IMR-90 (cell line): ENCODE data around the gene PDZD2. TPM values are rescaled to one million over a fixed set of nuclear protein-coding genes. Genes with fewer than 3 reads are reported as not detected.

Experiments
- ATAC-seq: fragments of 200-7000 bp; cut with Tn5 transposase; 2 replicates; pipeline ENCODE4 v1.9.1; 2020; ENCODE audit warnings: low read depth, mild to moderate bottlenecking, moderate library complexity
- BruUV-seq: library from RNA; stranded (reverse); fragments of 400-500 nt; replicated peaks from 2 replicates; lab custom pipeline; 2021; lab: Mats Ljungman, UMichigan
- CTCF ChIA-PET: fragments of 300-600 bp; formaldehyde crosslinking; extraction: SDS; loops from one replicate; lab custom pipeline; 2021; ENCODE audit warnings: antibody characterized with exemption; lab: Yijun Ruan, JAX
- POLR2A ChIA-PET: fragments of 300-600 bp; sonication (Branson Sonifier 250); formaldehyde crosslinking; loops from one replicate; lab custom pipeline; 2022; ENCODE audit warnings: antibody characterized with exemption; ENCODE audit not compliant: unreplicated experiment; lab: Charles Lee
- DNase-seq: peaks from one replicate; pipeline ENCODE4 v3.0.0; 2013
- H2AFZ ChIP-seq: replicated peaks from 2 replicates; pipeline ENCODE3; 2013; ENCODE audit warnings: low read length, mild to moderate bottlenecking; ENCODE audit not compliant: poor library complexity
- H2AK5ac ChIP-seq: 2 replicates; pipeline ENCODE4 v1.6.1; 2013; ENCODE audit warnings: low read depth, low read length, inconsistent platforms
- H2AK9ac ChIP-seq: replicated peaks from 2 replicates; pipeline ENCODE3; 2013; ENCODE audit warnings: mild to moderate bottlenecking, low read depth, low read length, moderate library complexity; ENCODE audit not compliant: poor library complexity
- H2BK120ac ChIP-seq: 2 replicates; pipeline ENCODE4 v1.6.1; 2013; ENCODE audit warnings: low read depth, low read length, inconsistent platforms
- H2BK15ac ChIP-seq: 3 replicates; pipeline ENCODE4 v1.6.1; 2013; ENCODE audit warnings: low read depth, low read length, inconsistent platforms
- H2BK20ac ChIP-seq: 2 replicates; pipeline ENCODE4 v1.6.1; 2013; ENCODE audit warnings: low read depth, mild to moderate bottlenecking, inconsistent platforms, low read length, moderate library complexity
- H2BK5ac ChIP-seq: 2 replicates; pipeline ENCODE4 v1.6.1; 2013; ENCODE audit warnings: mild to moderate bottlenecking, low read depth, low read length, inconsistent platforms; ENCODE audit not compliant: poor library complexity, severe bottlenecking
- H3K14ac ChIP-seq: replicated peaks from 2 replicates; pipeline ENCODE4 v1.6.1; 2013; ENCODE audit warnings: low read depth, low read length, inconsistent platforms
- H3K18ac ChIP-seq: 2 replicates; pipeline ENCODE4 v1.6.1; 2013; ENCODE audit warnings: low read depth, low read length, control low read depth
- H3K23ac ChIP-seq: 2 replicates; pipeline ENCODE4 v1.6.1; 2013; ENCODE audit warnings: low read depth, low read length, inconsistent platforms
- H3K27ac ChIP-seq: 2 replicates; pipeline ENCODE4 v1.5.1; 2013; ENCODE audit warnings: mild to moderate bottlenecking, control low read depth, low read length; ENCODE audit not compliant: insufficient read depth
- H3K27me3 ChIP-seq: 2 replicates; pipeline ENCODE4 v1.6.1; 2013; ENCODE audit warnings: low read length; ENCODE audit not compliant: control insufficient read depth, insufficient read depth
- H3K36me3 ChIP-seq: 2 replicates; pipeline ENCODE4 v1.6.1; 2013; ENCODE audit warnings: low read length, mixed read lengths; ENCODE audit not compliant: control insufficient read depth, insufficient read depth
- H3K4ac ChIP-seq: 2 replicates; pipeline ENCODE4 v1.6.1; 2013; ENCODE audit warnings: low read depth, low read length, inconsistent platforms
- H3K4me1 ChIP-seq: 2 replicates; pipeline ENCODE4 v1.6.1; 2013; ENCODE audit warnings: low read length, mixed read lengths; ENCODE audit not compliant: control insufficient read depth, insufficient read depth
- H3K4me2 ChIP-seq: 2 replicates; pipeline ENCODE4 v1.6.1; 2013; ENCODE audit warnings: low read depth, mild to moderate bottlenecking, control low read depth, low read length, moderate library complexity
- H3K4me3 ChIP-seq: 2 replicates; pipeline ENCODE4 v1.5.1; 2013; ENCODE audit warnings: low read depth, mild to moderate bottlenecking, control low read depth, low read length, moderate library complexity; ENCODE audit not compliant: insufficient read depth
- H3K56ac ChIP-seq: 2 replicates; pipeline ENCODE4 v1.6.1; 2013; ENCODE audit warnings: low read length, inconsistent platforms; ENCODE audit not compliant: insufficient read depth; ENCODE audit errors: extremely low read depth
- H3K79me1 ChIP-seq, 2 experiments: 2 replicates each; pipeline ENCODE4 v1.6.1; 2013; ENCODE audit warnings: low read length in 2 of 2, inconsistent platforms in 1 of 2, low read depth in 1 of 2
- H3K9ac ChIP-seq: 2 replicates; pipeline ENCODE4 v1.6.1; 2013; ENCODE audit warnings: low read depth, low read length, control low read depth
- H3K9me1 ChIP-seq: 2 replicates; pipeline ENCODE4 v1.6.1; 2013; ENCODE audit warnings: low read length, inconsistent platforms; ENCODE audit not compliant: insufficient read depth
- H3K9me3 ChIP-seq: 2 replicates; pipeline ENCODE4 v1.6.1; 2013; ENCODE audit warnings: low read length; ENCODE audit not compliant: control insufficient read depth, insufficient read depth
- H4K20me1 ChIP-seq: 2 replicates; pipeline ENCODE4 v1.6.1; 2013; ENCODE audit warnings: low read length, inconsistent platforms; ENCODE audit not compliant: insufficient read depth
- H4K5ac ChIP-seq: 2 replicates; pipeline ENCODE4 v1.6.1; 2013; ENCODE audit warnings: mild to moderate bottlenecking, low read depth, low read length, control low read depth
- H4K8ac ChIP-seq, 2 experiments: 2 replicates each; pipeline ENCODE4 v1.6.1; 2013; ENCODE audit warnings: low read depth in 2 of 2, low read length in 2 of 2, control low read depth in 1 of 2, inconsistent platforms in 1 of 2
- H4K91ac ChIP-seq: 2 replicates; pipeline ENCODE4 v1.6.1; 2013; ENCODE audit warnings: low read depth, low read length, inconsistent platforms; ENCODE audit not compliant: insufficient read depth
- CEBPB ChIP-seq: IDR thresholded peaks from 2 replicates; pipeline ENCODE4 v1.6.1; 2012; ENCODE audit warnings: low read depth, low read length, improper control_type of control experiment
- FOS ChIP-seq: fragments of 150-350 bp; IDR thresholded peaks from 2 replicates; pipeline ENCODE4 v1.6.1; 2016; ENCODE audit warnings: low read depth, low read length
- MAZ ChIP-seq: IDR thresholded peaks from 2 replicates; pipeline ENCODE4 v1.6.1; 2012; ENCODE audit warnings: low read depth, mild to moderate bottlenecking, low read length, improper control_type of control experiment, moderate library complexity, borderline replicate concordance
- MXI1 ChIP-seq: IDR thresholded peaks from 2 replicates; pipeline ENCODE4 v1.6.1; 2012; ENCODE audit warnings: low read depth, mild to moderate bottlenecking, low read length, moderate library complexity, borderline replicate concordance
- NFE2L2 ChIP-seq: fragments of 150-350 bp; IDR thresholded peaks from 2 replicates; pipeline ENCODE4 v1.6.1; 2016; ENCODE audit warnings: low read depth, mild to moderate bottlenecking, low read length
- POLR2A ChIP-seq: IDR thresholded peaks from 2 replicates; pipeline ENCODE4 v1.6.1; 2012; ENCODE audit warnings: mild to moderate bottlenecking, low read depth, low read length
- RAD21 ChIP-seq: IDR thresholded peaks from 2 replicates; pipeline ENCODE4 v1.6.1; 2012; ENCODE audit warnings: low read length, improper control_type of control experiment
- RCOR1 ChIP-seq: IDR thresholded peaks from 2 replicates; pipeline ENCODE4 v1.6.1; 2012; ENCODE audit warnings: mild to moderate bottlenecking, low read length, improper control_type of control experiment; ENCODE audit not compliant: insufficient replicate concordance
- RFX5 ChIP-seq: IDR thresholded peaks from 2 replicates; pipeline ENCODE4 v1.8.0; 2012; ENCODE audit warnings: low read depth, mild to moderate bottlenecking, low read length, moderate library complexity
- SMC3 ChIP-seq: fragments of 150-350 bp; IDR thresholded peaks from 2 replicates; pipeline ENCODE4 v1.6.1; 2016; ENCODE audit warnings: low read depth, mild to moderate bottlenecking, antibody characterized with exemption, low read length, moderate library complexity
- WGBS, 2 experiments: methylation state at CpG; one replicate each; pipeline versions ENCODE4 v1.1.5 to v1.1.7; 2013; ENCODE audit warnings: missing lambda C conversion rate in 2 of 2; ENCODE audit not compliant: insufficient read length in 1 of 2; ENCODE audit errors: extremely low coverage in 2 of 2; 5-methylcytosine and 5-hydroxymethylcytosine counted together
- dilution Hi-C: fragments of 300-500 bp; cut with HindIII; formaldehyde crosslinking; loops from one replicate; pipeline ENCODE4 v1.14.3; 2018; ENCODE audit warnings: low sequenced_read_pairs; ENCODE audit not compliant: unreplicated experiment
- in situ Hi-C: fragments of 300-500 bp; cut with MboI; formaldehyde crosslinking; loops from 3 replicates; pipeline ENCODE4 v1.14.3; 2019; ENCODE audit warnings: low sequenced_read_pairs, inconsistent platforms, mixed read lengths
- intact Hi-C: fragments of 100-400 bp; cut with micrococcal nuclease; formaldehyde crosslinking; loops from 2 replicates; pipeline ENCODE4 v1.10.0; 2022
- polyA plus RNA-seq, 3 experiments: library from polyadenylated mRNA; depleted of rRNA; stranded (reverse); fragments of >200 nt; gene quantifications; 2 replicates each; pipeline ENCODE4 v1.2.3, GENCODE V29; 2012; ENCODE audit warnings: low replicate concordance in 1 of 3
- total RNA-seq: library from RNA; depleted of rRNA; stranded (reverse); fragments of >200 nt; gene quantifications from 2 replicates; pipeline ENCODE4 v1.2.3, GENCODE V29; 2012
- TF ChIP-seq, protein P1 (sequence below): fragments of 150-350 bp; IDR thresholded peaks from 2 replicates; pipeline ENCODE4 v1.6.1; 2017; ENCODE audit warnings: mild to moderate bottlenecking, antibody characterized with exemption, low read length, low read depth
- TF ChIP-seq, protein P2 (sequence below): conservative IDR thresholded peaks from 2 replicates; pipeline ENCODE4 v1.5.1; 2012; ENCODE audit warnings: mild to moderate bottlenecking, low read depth, low read length, improper control_type of control experiment

PDZD2 gene
- total and polyA plus RNA-seq, 2 of the 4 experiments (the other 2 are of a cell fraction) = under 0.01 to 0.02 TPM

DNA sequence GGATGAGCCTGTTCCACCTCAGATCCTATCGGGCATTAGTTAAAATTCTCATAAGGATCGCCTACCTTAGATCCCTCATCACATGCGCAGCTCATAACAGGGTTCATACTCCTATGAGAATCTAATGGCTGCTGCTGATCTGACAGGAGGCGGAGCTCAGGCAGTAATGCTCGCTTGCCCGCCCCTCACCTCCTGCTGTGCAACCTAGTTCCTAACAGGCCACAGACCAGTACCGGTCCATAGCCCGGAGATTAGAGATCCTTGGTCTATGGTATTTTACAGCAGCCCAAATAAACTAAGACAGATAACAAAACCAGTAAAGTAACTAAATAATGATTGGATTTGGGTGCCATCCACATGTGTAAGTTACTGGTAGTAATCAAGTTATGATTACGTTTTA is 517.7 kb downstream of the PDZD2 start:
- H3K36me3 ChIP-seq = 0 out of 2 replicates have a peak, but pooled peaks cover 2% of the 10 kb centered on the region
- no peak overlapping the region for H2BK20ac ChIP-seq
- H2AK9ac ChIP-seq = no peak overlapping the region
- no peak overlapping the region for H2BK120ac ChIP-seq
- no peaks in the 10 kb centered on the region for H3K9me3 ChIP-seq
- H3K4me1 ChIP-seq = peaks cover 9% of the 10 kb centered on the region; the same call in 1 of the 2 replicates
- dilution Hi-C loops (no loop called here), intact Hi-C loops (no loop called here), in situ Hi-C loops (no loop called here)
- no peaks in the 10 kb centered on the region for H3K27me3 ChIP-seq
- no peak overlapping the region for H3K4me3 ChIP-seq
- no peak overlapping the region for H3K56ac ChIP-seq
- no peak overlapping the region for H3K14ac ChIP-seq
- no peak overlapping the region for H2BK15ac ChIP-seq
- H3K79me1 ChIP-seq = peaks cover 3 to 58% of the 10 kb centered on the region in 2 experiments; a peak in 2 of 4 replicates
- H3K4me2 ChIP-seq = no peak overlapping the region
- no peak overlapping the region for H4K91ac ChIP-seq
- no peak overlapping the region for H3K27ac ChIP-seq
- ChIA-PET CTCF (no interaction called here), POLR2A (no interaction called here)
- 94% methylated on average over 3 of the region's 9 CpGs; no CpG with 5 or more reads in 1 of the 2 experiments for WGBS, 2 experiments
- DNase-seq (no peak), ATAC-seq (no peak)
- no peak overlapping the region for H3K23ac ChIP-seq
- H2BK5ac ChIP-seq = no peak overlapping the region
- no peak overlapping the region for H4K5ac ChIP-seq
- H3K9ac ChIP-seq = no peak overlapping the region
- H2AK5ac ChIP-seq = no peak overlapping the region
- H2AFZ ChIP-seq = no peak overlapping the region
- H3K4ac ChIP-seq = no peak overlapping the region
- peaks cover 96% of the 10 kb centered on the region for H4K20me1 ChIP-seq
- TF ChIP-seq, protein P1, sequence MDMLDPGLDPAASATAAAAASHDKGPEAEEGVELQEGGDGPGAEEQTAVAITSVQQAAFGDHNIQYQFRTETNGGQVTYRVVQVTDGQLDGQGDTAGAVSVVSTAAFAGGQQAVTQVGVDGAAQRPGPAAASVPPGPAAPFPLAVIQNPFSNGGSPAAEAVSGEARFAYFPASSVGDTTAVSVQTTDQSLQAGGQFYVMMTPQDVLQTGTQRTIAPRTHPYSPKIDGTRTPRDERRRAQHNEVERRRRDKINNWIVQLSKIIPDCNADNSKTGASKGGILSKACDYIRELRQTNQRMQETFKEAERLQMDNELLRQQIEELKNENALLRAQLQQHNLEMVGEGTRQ = no peak
- TF ChIP-seq RCOR1 (no peak), POLR2A (no peak), SMC3 (no peak), CEBPB (no peak), FOS (no peak), RFX5 (no peak), NFE2L2 (no peak), RAD21 (no peak), MAZ (no peak), MXI1 (no peak)
- TF ChIP-seq, protein P2, sequence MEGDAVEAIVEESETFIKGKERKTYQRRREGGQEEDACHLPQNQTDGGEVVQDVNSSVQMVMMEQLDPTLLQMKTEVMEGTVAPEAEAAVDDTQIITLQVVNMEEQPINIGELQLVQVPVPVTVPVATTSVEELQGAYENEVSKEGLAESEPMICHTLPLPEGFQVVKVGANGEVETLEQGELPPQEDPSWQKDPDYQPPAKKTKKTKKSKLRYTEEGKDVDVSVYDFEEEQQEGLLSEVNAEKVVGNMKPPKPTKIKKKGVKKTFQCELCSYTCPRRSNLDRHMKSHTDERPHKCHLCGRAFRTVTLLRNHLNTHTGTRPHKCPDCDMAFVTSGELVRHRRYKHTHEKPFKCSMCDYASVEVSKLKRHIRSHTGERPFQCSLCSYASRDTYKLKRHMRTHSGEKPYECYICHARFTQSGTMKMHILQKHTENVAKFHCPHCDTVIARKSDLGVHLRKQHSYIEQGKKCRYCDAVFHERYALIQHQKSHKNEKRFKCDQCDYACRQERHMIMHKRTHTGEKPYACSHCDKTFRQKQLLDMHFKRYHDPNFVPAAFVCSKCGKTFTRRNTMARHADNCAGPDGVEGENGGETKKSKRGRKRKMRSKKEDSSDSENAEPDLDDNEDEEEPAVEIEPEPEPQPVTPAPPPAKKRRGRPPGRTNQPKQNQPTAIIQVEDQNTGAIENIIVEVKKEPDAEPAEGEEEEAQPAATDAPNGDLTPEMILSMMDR = no peak
- BruUV-seq = no TSS peak
- peaks cover 14% of the 10 kb centered on the region for H3K9me1 ChIP-seq
- no peak overlapping the region for H4K8ac ChIP-seq
- no peak overlapping the region for H3K18ac ChIP-seq
